Peyer's patch (tissue), 4 donors: Measurements from ENCODE around the gene RHBDL3.

Experiments used
- POLR2A ChIP-seq, 2 donors: fragments of 450-650 bp; IDR thresholded peaks; one replicate each; pipeline ENCODE4 v1.5.1; 2017; ENCODE audit warnings: antibody characterized with exemption in 2 of 2, mild to moderate bottlenecking in 2 of 2, moderate library complexity in 2 of 2
- TF ChIP-seq, protein P1 (sequence below), 6 experiments: fragments of 450-650 bp in 4 of 6; fragments of 200-600 bp in 2 of 6; sonication (generic) in 1 of 6; IDR thresholded peaks; one replicate each; pipeline ENCODE4 v1.5.1; 2017 to 2019; ENCODE audit warnings: antibody characterized with exemption in 6 of 6, mild to moderate bottlenecking in 3 of 6, moderate library complexity in 1 of 6

DNA sequence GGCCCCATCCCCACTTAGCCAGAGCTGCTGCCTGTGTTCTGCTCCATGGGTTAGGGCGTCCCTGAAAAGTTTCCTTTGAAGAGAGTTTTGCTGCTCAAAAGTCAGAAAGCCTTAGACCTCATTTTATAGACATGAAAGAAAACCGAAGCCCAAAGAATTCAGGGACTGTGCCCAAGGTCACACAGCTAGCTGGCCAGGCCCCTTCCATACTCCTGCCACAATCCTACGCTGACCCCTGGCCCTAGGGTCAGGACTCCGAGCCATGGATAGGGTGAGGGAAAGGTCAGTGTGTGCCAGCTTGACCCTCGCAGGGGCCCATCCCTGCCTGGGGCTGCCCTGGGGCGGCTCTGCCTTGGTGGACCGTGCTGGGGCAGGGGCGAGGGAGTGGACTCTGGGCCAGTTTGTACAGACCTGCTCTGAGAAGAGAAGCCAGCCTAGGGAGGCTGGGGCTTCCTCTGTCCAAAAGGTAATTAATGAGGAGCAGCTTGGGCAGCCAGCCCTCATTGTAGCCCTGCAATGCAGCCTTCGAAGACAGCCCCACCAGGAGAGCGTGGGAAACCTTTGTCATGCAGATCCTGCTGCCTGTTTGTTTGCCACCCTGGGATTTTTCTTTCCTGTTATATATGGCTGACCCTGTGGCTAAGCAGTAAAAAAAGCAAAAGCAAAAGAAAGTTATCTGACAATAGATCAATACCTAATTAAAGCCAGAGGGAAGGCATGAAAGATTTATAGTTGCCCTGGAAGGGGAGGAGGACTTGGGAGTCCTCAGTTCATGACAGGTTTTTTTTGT lies 37.4 kb downstream of the RHBDL3 start:
- TF ChIP-seq, protein P1, sequence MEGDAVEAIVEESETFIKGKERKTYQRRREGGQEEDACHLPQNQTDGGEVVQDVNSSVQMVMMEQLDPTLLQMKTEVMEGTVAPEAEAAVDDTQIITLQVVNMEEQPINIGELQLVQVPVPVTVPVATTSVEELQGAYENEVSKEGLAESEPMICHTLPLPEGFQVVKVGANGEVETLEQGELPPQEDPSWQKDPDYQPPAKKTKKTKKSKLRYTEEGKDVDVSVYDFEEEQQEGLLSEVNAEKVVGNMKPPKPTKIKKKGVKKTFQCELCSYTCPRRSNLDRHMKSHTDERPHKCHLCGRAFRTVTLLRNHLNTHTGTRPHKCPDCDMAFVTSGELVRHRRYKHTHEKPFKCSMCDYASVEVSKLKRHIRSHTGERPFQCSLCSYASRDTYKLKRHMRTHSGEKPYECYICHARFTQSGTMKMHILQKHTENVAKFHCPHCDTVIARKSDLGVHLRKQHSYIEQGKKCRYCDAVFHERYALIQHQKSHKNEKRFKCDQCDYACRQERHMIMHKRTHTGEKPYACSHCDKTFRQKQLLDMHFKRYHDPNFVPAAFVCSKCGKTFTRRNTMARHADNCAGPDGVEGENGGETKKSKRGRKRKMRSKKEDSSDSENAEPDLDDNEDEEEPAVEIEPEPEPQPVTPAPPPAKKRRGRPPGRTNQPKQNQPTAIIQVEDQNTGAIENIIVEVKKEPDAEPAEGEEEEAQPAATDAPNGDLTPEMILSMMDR (IDR thresholded peaks at IDR 0.05), result no peak
- TF ChIP-seq POLR2A (IDR thresholded peaks at IDR 0.05), result no peak
